ENCODE data around the gene RAMACL.
"Not testable (repeated sequence)": the region's sequence is repeated elsewhere in the genome, so short reads cannot be mapped to it uniquely, and the experiment has no call there.

The RAMACL gene

DNA sequence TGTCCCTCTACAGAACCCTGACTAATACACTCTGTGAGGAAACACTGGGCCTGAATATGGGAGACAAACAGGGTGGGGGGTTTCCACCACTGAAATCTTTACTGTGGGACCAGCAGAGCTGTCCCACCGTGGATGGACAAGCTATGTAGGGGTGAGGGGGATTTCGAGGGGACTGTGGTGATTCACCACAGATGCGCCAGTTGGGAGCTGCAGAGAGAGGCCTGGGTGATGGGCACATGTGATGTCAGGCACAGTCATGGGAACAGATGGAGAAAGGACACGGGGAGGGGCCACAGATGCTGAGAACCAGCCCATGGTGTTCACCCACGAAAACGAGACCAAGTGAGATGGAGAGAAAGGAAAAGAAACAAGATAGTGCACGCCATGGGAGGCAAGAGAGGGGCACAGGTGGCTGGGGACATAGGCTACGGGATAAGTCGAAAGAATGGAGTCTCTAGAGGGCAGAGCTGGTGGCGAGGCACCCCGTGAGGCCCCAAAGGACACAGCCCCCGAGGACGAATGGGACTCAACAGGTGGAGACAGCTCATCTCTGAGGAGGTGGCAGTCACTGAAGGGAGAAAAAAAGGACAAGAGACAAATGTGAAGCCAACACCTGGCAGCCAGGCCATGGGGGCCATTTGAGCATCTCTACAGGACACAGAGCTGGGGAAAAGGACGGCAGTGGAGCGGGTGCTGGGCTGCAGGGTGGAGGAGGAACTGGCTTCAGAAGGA is 10.5 kb upstream of the RAMACL start:
- DNase-seq (ENCODE audit: low read depth, low spot score) = no peak

- no peak for DNase-seq (ENCODE audit: low read depth, low spot score)
Measured at GRCh38 chr6:166595949-166596348, 9.5 kb upstream of the RAMACL start.

DNA sequence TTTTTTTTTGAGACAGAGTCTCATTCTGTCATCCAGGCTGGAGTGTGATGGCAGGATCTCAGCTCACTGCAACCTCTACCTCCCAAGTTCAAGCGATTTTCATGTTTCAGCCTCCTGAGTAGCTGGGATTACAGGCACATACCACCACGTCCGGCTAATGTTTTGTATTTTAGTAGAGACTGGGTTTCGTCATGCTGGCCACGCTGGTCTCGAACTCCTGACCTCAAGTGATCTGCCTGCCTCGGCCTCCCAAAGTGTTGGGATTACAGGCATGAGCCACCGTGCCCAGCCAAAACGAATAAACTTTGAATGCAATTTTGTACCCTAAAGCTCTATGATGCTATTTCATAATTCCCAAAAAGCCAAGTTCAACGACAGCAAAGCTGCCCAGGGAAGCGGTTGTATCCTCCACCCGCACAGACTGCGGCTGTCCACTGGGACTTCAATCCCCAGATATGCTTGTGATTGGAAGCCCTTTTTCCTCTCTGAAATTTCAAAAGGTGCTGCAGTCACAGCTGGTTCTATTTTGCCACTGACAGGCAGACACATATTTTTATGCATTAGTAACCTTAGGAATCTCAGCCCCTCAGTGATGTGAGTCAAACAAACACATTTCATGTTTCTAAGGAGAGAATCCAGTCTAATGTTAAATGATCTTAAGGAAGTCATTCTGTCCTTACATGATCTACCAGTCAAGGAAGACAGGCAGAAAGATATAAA is 8.7 kb upstream of the RAMACL start:
- DNase-seq (ENCODE audit: low read depth, low spot score) = no peak

DNA sequence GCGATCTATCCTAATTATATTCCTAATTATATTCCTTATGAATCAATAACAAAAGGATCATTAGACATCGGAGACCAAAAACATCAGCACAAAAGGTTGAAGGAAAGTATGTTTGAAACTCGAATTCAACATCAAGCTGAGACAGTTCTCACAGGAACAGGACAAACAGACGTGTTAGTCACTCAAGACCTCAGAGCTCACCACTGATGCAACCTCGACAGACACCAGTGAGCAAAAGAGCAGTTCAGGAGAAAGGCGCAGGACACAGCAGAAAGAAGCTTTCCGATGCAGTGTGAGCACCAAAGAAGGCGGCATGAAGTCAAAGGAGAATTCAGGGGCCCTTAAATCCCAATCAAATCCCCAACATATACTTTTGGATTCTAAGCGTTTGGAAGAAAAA is 6.3 kb upstream of the RAMACL start:
- DNase-seq (ENCODE audit: low read depth, low spot score) = no peak

GRCh38 chr6:166591961-166592520 is 5.6 kb upstream of the RAMACL start:
- DNase-seq (ENCODE audit: low read depth, low spot score) = no peak

DNA sequence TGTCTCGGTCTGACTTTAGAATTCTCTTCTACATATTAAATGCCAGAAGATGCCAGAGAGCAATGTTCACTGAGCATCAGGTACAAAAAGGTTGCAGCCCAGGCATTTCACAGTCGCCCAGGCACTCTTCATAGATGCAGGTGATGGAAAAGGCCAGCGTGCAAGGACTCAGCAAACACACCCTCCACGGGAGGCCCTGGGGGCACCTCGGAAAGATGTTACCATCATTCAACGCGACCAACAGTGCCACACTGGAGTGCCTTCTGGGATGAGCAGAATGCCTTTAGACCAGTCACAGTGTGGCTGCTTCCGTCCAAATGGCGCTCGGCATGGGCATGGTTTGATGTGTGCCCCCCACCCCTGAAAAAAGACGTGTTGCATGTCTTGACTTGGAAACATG is 4.5 kb upstream of the RAMACL start:
- DNase-seq (ENCODE audit: low read depth, low spot score) = no peak

GRCh38 chr6:166589786-166590574 is 3.5 kb upstream of the RAMACL start:
- DNase-seq (ENCODE audit: low read depth, low spot score) = no peak

GRCh38 chr6:166589337-166589731 is 2.9 kb upstream of the RAMACL start:
- no peak for DNase-seq (ENCODE audit: low read depth, low spot score)

DNA sequence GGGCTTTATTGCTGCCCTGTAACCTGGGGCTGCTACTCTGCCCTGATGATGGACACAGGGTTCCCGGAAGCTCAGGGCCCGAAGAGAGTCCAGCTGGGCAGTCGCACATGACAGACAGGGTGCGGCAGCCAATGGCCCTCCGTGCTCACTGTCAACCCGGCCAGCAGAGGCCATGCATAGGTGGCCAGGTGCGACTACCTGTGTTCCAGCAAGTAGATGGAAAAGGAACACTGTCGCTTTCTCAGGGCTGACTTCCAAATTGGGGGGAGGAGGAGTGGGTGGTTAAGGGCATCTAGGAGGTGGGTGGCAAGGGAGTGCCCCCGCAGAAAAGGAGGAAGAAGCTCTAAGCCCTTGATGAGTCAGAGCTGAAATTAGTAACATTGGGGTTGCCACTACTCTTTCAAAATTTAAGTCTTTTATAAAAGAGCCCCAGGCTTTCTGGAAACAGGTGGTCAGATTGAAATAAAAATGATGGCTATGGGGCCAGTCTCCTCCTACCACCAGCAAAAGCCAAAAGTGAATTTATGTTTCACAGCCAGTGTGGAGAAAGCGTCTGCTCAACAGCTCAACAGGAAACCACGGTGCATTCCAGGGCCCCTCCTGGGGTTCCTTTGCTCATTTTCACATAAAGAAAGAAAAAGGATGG is 2.3 kb upstream of the RAMACL start:
- DNase-seq (ENCODE audit: low read depth, low spot score) = no peak

DNA sequence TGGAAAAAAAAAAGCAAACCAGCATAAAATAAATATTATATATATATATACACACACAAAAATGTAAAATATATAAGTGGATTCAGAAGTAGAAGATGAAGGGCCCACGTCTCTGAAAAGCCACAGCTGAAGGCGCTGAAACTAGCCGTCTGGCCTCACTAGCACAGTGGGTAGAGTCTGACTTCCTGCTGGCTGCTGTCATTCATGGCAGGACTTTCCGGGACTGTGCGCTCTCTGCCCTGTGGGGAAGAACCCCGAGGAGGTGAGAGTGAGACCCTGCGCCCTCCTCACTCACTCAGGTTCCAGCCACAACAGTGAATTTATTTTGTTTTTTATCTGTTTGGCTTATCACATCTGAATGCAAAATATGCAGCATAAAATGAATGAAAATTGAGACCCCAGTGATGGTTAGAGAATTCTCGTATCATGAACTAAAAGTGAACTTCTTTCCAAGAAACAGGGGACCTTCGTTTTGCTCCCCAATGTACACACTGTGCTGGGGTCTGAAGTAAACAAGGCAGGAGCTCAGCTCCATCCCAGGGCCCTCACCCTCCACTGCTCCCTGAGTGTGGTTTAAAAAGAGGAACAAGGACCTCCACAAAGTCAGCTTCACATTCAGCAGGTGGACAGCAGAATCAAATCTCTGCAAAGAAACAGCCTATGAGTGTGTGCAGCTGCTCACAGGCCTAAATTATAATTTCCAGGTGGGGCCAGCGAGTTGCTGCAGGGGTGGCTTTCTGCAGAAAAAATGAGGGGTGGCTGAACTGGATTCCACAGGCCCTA is 1.3 kb upstream of the RAMACL start:
- DNase-seq (ENCODE audit: low read depth, low spot score) = no peak

DNA sequence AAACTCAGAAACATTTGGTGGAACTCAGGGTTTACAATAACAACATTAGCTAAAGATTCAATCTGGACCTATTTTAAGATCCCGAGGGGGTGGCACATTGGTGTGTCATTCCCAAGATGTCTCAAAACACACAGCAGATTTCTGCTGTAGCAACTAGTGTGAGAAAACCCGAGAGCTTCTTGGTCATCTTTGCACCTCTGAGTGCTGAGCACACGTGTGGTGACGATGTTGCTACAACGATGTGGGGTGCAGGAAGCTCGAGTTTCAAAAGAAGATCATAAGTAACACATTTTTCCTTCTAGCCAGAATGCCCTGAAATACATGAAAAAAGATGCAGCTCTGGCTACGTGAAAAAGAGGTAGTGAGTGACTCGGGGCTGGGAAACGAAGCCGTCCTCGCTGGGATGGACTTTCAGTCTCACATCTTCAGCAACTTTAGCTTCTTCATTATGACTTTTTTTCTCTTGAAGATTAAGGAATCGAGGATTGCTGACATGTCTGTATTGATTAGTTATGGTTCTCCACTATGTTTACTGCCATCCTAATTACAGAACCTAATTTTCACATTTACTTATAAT is 1.5 kb downstream of the RAMACL start:
- no peak for DNase-seq (ENCODE audit: low read depth, low spot score)

DNA sequence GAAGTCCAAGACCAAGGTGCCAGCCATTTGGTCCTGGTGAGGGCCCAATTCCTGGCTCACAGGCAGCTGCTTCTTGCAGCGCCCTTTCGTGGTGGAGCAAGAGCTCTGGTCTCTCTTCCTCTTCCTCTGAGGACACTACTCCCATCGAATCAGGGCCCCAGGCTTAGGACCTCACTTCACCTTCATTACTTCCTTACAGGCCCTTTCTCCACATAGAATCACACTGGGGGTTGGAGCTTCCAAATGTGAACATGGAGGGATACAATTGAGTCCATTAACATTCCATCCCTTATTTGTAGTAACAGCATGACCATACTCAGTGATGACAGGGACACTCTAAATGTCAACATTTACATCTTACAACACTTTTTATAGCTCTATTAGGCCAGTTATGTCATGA is 2.3 kb downstream of the RAMACL start:
- no peak for DNase-seq (ENCODE audit: low read depth, low spot score)

- no peak for DNase-seq (ENCODE audit: low read depth, low spot score)
Measured at GRCh38 chr6:166583230-166583965, 3.1 kb downstream of the RAMACL start.

- no peak for DNase-seq (ENCODE audit: low read depth, low spot score)
Measured at GRCh38 chr6:166582258-166582657, 4.2 kb downstream of the RAMACL start.

DNA sequence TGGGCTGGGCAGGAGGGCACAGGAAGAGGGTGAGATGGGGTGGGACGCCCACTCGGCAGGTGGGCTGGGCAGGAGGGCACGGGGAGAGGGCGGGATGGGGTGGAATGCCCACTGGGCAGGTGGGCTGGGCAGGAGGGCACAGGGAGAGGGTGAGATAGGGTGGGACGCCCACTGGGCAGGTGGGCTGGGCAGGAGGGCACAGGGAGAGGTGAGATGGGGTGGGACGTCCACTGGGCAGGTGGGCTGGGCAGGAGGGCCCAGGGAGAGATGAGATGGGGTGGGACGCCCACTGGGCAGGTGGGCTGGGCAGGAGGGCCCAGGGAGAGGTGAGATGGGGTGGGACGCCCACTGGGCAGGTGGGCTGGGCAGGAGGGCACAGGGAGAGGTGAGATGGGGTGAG is 4.7 kb downstream of the RAMACL start:
- not testable (repeated sequence) for DNase-seq (ENCODE audit: low read depth, low spot score)

- no peak for DNase-seq (ENCODE audit: low read depth, low spot score)
Measured at GRCh38 chr6:166581091-166581511, 5.4 kb downstream of the RAMACL start.

- no peak for DNase-seq (ENCODE audit: low read depth, low spot score)
Measured at GRCh38 chr6:166580076-166581050, 6.1 kb downstream of the RAMACL start.

DNA sequence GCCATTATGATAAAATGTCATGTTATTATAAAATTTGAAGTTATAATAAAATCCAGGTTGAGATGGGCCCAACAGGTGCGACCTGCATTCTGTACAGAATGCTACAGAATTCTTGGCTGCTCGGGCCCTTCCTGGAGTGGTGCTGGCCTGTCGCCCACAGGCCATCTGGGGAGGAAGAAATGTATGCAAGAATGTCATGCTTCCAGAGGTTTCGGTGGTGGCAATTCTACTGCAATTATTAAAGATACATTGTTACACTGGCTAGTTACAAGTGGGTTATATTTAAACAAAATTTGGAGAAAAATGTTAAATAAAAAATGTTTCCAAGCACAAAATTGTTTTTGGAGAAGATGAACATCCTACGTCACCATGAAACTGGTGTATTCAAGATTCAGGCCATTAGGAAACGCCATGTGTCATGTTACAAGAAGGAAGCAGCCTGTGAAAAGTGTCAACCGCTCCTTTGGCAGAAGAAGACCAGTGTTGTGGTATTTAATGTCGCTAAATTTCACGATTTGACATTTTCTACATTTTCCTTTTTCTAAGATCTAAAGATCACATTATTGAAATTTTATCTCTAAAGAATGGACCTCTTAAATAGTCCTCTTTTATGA is 7.1 kb downstream of the RAMACL start:
- no peak for DNase-seq (ENCODE audit: low read depth, low spot score)
